DOHH2 (cell line): ENCODE data around the gene IRX4.

ENCODE experiments used
- H3F3A ChIP-seq: fragments of 200-600 bp; sonication (generic), shearing (Covaris generic); 2 replicates; pipeline ENCODE4 v1.6.0; 2016; ENCODE audit warnings: antibody characterized with exemption, mild to moderate bottlenecking; ENCODE audit not compliant: control insufficient read depth, insufficient read depth
- H3K27ac ChIP-seq: fragments of 200-600 bp; sonication (generic); 2 replicates; pipeline ENCODE4 v1.5.1; 2014; ENCODE audit warnings: low read depth, mild to moderate bottlenecking, low read length, moderate library complexity
- H3K27me3 ChIP-seq: fragments of 200-600 bp; sonication (generic); 2 replicates; pipeline ENCODE4 v1.6.1; 2014; ENCODE audit warnings: mild to moderate bottlenecking, low read length, mixed read lengths; ENCODE audit not compliant: control insufficient read depth
- H3K36me3 ChIP-seq: fragments of 200-600 bp; sonication (generic); 2 replicates; pipeline ENCODE4 v1.6.1; 2014; ENCODE audit warnings: mild to moderate bottlenecking, low read length, moderate library complexity, mixed read lengths; ENCODE audit not compliant: control insufficient read depth
- H3K4me1 ChIP-seq: fragments of 200-600 bp; sonication (generic); 2 replicates; pipeline ENCODE4 v1.6.1; 2014; ENCODE audit warnings: mild to moderate bottlenecking, low read length, mixed read lengths; ENCODE audit not compliant: control insufficient read depth
- H3K4me2 ChIP-seq: fragments of 200-600 bp; sonication (generic); 2 replicates; pipeline ENCODE4 v1.6.0; 2014; ENCODE audit warnings: mild to moderate bottlenecking, low read length, moderate library complexity
- H3K4me3 ChIP-seq: fragments of 200-600 bp; sonication (generic); 2 replicates; pipeline ENCODE4 v1.5.1; 2014; ENCODE audit warnings: mild to moderate bottlenecking, low read length, mixed read lengths
- H3K79me2 ChIP-seq: fragments of 200-600 bp; sonication (generic); 2 replicates; pipeline ENCODE4 v1.6.1; 2014; ENCODE audit warnings: mild to moderate bottlenecking, low read length, mixed read lengths; ENCODE audit not compliant: control insufficient read depth
- H3K9me2 ChIP-seq: fragments of 200-600 bp; sonication (generic); replicated peaks from 2 replicates; pipeline ENCODE4 v1.6.1; 2014; ENCODE audit warnings: mild to moderate bottlenecking, low read length, mixed read lengths; ENCODE audit not compliant: control insufficient read depth
- H3K9me3 ChIP-seq: fragments of 200-600 bp; sonication (generic); 2 replicates; pipeline ENCODE4 v1.6.1; 2014; ENCODE audit warnings: antibody characterized with exemption, low read length, mixed read lengths; ENCODE audit not compliant: control insufficient read depth, insufficient read depth
- H4K20me1 ChIP-seq: fragments of 200-600 bp; sonication (generic); 2 replicates; pipeline ENCODE4 v1.6.0; 2014; ENCODE audit warnings: low read depth, mild to moderate bottlenecking, antibody characterized with exemption, low read length, moderate library complexity; ENCODE audit not compliant: control insufficient read depth, insufficient read depth
- EZH2phosphoT487 ChIP-seq: fragments of 200-600 bp; sonication (generic); IDR thresholded peaks from 2 replicates; pipeline ENCODE4 v1.6.1; 2017; ENCODE audit warnings: borderline replicate concordance, mild to moderate bottlenecking, antibody characterized with exemption, low read length, moderate library complexity, mixed read lengths
- TF ChIP-seq, protein P1 (sequence below): fragments of 200-600 bp; sonication (generic); IDR thresholded peaks from one replicate; pipeline ENCODE4 v1.5.1; 2014; ENCODE audit warnings: antibody characterized with exemption, mild to moderate bottlenecking, low read depth, low read length; ENCODE audit not compliant: poor library complexity, severe bottlenecking

Gene IRX4

DNA sequence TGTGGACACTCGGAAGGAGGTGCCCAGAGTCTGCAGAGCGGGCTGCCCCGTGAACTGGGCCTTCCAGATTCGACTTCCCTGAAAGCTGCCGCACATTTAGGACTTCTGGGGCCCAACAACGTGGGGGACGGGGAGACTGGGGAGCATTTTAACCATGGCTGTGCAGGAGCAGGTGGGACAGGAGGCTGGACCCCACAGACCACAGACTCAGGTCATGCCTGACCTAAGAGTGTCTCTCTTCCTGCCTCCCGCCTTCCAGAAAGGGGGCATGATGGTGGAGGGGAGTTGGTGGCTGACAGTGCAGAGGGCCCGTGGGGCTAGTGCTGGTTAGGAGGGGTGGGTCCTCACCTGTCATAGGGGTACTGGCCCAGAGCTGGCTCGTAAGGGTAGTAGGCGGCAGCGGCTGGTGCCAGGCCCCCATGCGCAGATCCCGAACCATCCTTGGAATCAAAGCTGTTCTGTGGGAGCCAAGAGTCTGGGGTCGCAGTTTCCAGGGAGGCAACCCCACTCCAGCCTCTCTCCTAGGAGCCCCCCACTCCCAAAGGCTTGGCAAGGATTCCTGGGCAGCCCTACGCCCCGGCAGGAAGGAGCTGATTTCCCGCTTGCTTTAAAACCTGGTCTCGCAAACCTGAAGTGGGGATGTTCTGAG, 2.2 kb downstream of the IRX4 start:
- Histone ChIP-seq H3K4me3 (no peak overlapping the region), H4K20me1 (no peaks in the 10 kb centered on the region), H3K4me2 (no peak overlapping the region), H3K79me2 (no peaks in the 10 kb centered on the region), H3F3A (no peaks in the 10 kb centered on the region), H3K9me2 (no peaks in the 10 kb centered on the region), H3K36me3 (no peaks in the 10 kb centered on the region), H3K27me3 (no peaks in the 10 kb centered on the region), H3K9me3 (peaks cover 6% of the 10 kb centered on the region; the same call in 1 of the 2 replicates), H3K4me1 (peaks cover 10% of the 10 kb centered on the region), H3K27ac (no peak overlapping the region)
- no peak for TF ChIP-seq EZH2phosphoT487
- TF ChIP-seq, protein P1, sequence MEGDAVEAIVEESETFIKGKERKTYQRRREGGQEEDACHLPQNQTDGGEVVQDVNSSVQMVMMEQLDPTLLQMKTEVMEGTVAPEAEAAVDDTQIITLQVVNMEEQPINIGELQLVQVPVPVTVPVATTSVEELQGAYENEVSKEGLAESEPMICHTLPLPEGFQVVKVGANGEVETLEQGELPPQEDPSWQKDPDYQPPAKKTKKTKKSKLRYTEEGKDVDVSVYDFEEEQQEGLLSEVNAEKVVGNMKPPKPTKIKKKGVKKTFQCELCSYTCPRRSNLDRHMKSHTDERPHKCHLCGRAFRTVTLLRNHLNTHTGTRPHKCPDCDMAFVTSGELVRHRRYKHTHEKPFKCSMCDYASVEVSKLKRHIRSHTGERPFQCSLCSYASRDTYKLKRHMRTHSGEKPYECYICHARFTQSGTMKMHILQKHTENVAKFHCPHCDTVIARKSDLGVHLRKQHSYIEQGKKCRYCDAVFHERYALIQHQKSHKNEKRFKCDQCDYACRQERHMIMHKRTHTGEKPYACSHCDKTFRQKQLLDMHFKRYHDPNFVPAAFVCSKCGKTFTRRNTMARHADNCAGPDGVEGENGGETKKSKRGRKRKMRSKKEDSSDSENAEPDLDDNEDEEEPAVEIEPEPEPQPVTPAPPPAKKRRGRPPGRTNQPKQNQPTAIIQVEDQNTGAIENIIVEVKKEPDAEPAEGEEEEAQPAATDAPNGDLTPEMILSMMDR: no peak

DNA sequence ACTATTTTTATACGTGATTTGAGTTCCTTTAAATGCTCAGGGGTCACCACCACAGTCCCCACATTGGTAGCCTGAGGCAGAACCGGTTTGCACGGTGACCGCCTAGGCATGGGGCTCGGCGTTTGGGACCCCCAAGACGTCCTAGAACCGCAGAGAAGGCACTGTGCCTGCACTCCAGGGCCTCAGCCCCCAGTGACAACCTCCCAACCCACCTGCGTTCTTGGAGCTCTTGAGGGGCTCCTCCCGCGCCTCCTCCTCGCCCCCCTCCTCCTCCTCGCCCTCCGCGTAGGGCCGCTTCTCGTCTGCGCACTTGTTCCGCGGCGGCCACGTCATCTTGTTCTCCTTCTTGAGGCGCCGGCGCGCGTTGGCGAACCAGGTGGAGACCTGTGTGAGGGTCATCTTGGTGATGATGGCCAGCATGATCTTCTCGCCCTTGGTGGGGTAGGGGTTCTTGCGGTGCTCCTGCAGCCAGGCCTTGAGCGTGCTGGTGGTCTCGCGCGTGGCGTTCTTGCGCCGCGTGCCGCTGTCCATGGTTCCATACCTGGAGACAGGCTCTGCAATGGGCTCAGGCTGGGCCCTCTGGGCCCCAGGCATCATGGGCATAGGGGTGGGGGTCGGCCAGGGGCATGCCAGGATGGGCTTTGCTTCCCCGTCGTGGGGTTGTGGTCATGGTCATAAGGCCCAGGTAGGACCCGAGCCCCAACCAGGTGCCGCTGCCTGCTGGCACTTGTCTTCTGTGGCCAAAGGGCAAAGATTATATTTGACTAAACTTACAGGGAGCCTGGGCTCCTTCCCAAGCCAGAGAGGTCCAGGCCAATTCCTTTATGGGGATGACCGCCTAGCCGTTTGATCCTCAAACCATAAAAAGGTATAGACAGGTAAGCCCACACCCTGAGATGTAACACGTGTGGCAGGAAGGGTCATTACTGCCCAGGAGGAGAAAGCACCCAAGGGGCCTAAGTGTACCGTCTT, 3.1 kb downstream of the IRX4 start:
- Histone ChIP-seq H3K79me2 (no peaks in the 10 kb centered on the region), H4K20me1 (no peaks in the 10 kb centered on the region), H3K4me3 (no peak overlapping the region), H3F3A (no peaks in the 10 kb centered on the region), H3K9me2 (no peaks in the 10 kb centered on the region), H3K27ac (no peak overlapping the region), H3K4me2 (no peak overlapping the region), H3K4me1 (peaks cover 19% of the 10 kb centered on the region), H3K27me3 (no peaks in the 10 kb centered on the region), H3K36me3 (no peaks in the 10 kb centered on the region), H3K9me3 (peaks cover 6% of the 10 kb centered on the region; the same call in 1 of the 2 replicates)
- TF ChIP-seq, protein P1: no peak
- TF ChIP-seq EZH2phosphoT487: no peak

DNA sequence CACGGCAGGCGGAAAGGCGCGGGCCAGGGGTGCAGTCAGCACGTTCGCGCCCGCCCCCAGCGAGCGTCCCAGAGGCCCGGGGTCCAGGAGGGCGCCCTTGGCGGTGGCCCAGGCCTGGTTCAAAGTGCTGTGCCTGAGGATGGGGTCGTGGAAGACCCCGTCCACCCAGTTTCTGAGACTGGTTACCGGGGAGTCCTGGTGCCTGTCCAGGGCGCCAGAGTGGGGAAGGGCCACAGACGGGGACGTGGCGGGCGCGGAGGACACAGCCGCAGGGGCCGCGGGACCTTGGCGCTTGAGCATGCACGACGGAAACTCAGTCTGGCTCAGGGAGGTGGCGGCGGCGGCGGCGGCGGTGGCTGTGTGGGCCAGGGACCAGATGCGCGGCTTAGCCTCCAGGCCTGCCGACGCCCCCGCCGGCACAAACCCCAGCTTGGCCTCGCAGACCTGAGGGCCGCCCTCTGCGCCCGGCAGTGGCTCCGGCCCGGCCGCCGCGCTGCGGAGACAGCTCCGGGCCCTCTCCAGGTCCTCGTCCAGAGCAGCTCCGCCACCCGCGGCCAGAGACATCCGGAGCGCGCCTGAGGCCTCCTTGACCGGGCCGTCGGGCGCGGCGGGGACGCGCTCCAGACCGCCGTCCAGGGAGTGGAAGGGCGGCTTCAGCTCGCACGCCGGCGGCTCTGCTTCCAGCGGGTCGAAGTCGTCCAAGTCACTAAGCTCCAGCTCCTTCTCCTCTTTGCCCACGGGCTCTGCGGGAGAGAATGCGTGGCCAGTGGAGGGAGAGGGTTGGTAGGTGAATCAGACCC, 4.5 kb downstream of the IRX4 start:
- H3K36me3 ChIP-seq: no peaks in the 10 kb centered on the region
- no peak overlapping the region for H3K4me2 ChIP-seq
- no peak overlapping the region for H3K27ac ChIP-seq
- H3F3A ChIP-seq: no peaks in the 10 kb centered on the region
- peaks cover 33% of the 10 kb centered on the region for H3K4me1 ChIP-seq
- no peaks in the 10 kb centered on the region for H3K9me2 ChIP-seq
- H3K27me3 ChIP-seq: peaks cover 2% of the 10 kb centered on the region; the same call in 1 of the 2 replicates
- H4K20me1 ChIP-seq: no peaks in the 10 kb centered on the region
- TF ChIP-seq EZH2phosphoT487: no peak
- TF ChIP-seq, protein P1: no peak
- H3K9me3 ChIP-seq: peaks cover 6% of the 10 kb centered on the region; the same call in 1 of the 2 replicates
- H3K4me3 ChIP-seq: no peak overlapping the region
- H3K79me2 ChIP-seq: no peaks in the 10 kb centered on the region
